NCI-H82 treated with DMSO at 0.1 percent for 48 hours (cell line): Measurements from ENCODE around the gene EPS8.

Experiments
- DNase-seq: peaks from one replicate; lab custom pipeline; 2025; ENCODE audit not compliant: unreplicated experiment; lab: John Stamatoyannopoulos, UW

EPS8 gene

GRCh38 chr12:15698377-15698871, 90.8 kb downstream of the EPS8 start:
- no peak for DNase-seq

GRCh38 chr12:15697201-15697600, 92.0 kb downstream of the EPS8 start:
- no peak for DNase-seq

GRCh38 chr12:15693228-15693911, 95.8 kb downstream of the EPS8 start:
- DNase-seq = no peak

- no peak for DNase-seq
Measured at GRCh38 chr12:15691388-15691787, 97.8 kb downstream of the EPS8 start.

GRCh38 chr12:15690320-15690719, 98.9 kb downstream of the EPS8 start:
- DNase-seq = no peak

- DNase-seq = no peak
Measured at GRCh38 chr12:15689751-15690191, 99.4 kb downstream of the EPS8 start.

GRCh38 chr12:15688838-15689625, 100.2 kb downstream of the EPS8 start:
- DNase-seq = no peak

- peak; percentile 84 for DNase-seq
Measured at GRCh38 chr12:15688202-15688736, 100.9 kb downstream of the EPS8 start.

GRCh38 chr12:15687583-15687982, 101.6 kb downstream of the EPS8 start:
- DNase-seq = no peak

GRCh38 chr12:15684896-15685658, 104.1 kb downstream of the EPS8 start:
- DNase-seq = no peak

- no peak for DNase-seq
Measured at GRCh38 chr12:15682826-15683225, 106.4 kb downstream of the EPS8 start.

GRCh38 chr12:15679151-15679550, 110.0 kb downstream of the EPS8 start:
- DNase-seq = no peak

- DNase-seq = no peak
Measured at GRCh38 chr12:15677726-15678201, 111.4 kb downstream of the EPS8 start.

GRCh38 chr12:15677228-15677627, 112.0 kb downstream of the EPS8 start:
- no peak for DNase-seq

- no peak for DNase-seq
Measured at GRCh38 chr12:15672671-15673270, 116.4 kb downstream of the EPS8 start.

- DNase-seq = no peak
Measured at GRCh38 chr12:15670756-15671155, 118.4 kb downstream of the EPS8 start.

GRCh38 chr12:15669256-15669948, 119.8 kb downstream of the EPS8 start:
- no peak for DNase-seq

- DNase-seq = no peak
Measured at GRCh38 chr12:15664491-15664890, 124.7 kb downstream of the EPS8 start.

GRCh38 chr12:15662983-15663659, 126.1 kb downstream of the EPS8 start:
- no peak for DNase-seq
